GM11168 (cell line): ENCODE results near the gene FAM222A.

Experiments used
- in situ Hi-C: fragments of 300-500 bp; cut with MboI; formaldehyde crosslinking; loops from one replicate; pipeline ENCODE4 v1.12.0; 2022; ENCODE audit warnings: low sequenced_read_pairs; ENCODE audit not compliant: unreplicated experiment

FAM222A gene

DNA sequence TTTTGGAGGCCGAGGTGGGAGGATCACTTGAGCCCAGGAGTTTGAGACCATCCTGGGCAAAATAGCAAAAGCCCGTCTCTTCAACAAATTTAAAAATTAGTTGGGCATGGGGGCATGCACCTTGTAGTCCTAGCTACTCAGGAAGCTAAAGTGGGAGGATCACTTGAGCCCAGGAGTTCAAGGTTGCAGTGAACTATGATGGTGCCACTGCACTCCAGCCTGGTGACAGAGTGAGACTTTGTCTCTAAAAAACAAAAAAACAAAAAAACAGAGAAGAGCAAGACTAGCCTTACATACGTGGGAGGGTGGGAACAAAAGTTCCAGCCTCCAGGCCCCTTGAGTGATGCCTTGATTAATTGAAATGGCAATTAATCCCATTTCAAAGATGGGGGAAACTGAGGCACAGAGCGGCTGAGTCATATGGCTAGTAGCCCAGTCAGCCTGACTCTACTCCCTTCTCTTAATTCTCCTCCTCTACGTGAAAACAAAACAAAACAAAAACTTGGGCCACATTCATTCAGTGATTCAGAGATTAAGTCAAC, 3.3 kb upstream of the FAM222A start:
- in situ Hi-C loops: no loop called here

DNA sequence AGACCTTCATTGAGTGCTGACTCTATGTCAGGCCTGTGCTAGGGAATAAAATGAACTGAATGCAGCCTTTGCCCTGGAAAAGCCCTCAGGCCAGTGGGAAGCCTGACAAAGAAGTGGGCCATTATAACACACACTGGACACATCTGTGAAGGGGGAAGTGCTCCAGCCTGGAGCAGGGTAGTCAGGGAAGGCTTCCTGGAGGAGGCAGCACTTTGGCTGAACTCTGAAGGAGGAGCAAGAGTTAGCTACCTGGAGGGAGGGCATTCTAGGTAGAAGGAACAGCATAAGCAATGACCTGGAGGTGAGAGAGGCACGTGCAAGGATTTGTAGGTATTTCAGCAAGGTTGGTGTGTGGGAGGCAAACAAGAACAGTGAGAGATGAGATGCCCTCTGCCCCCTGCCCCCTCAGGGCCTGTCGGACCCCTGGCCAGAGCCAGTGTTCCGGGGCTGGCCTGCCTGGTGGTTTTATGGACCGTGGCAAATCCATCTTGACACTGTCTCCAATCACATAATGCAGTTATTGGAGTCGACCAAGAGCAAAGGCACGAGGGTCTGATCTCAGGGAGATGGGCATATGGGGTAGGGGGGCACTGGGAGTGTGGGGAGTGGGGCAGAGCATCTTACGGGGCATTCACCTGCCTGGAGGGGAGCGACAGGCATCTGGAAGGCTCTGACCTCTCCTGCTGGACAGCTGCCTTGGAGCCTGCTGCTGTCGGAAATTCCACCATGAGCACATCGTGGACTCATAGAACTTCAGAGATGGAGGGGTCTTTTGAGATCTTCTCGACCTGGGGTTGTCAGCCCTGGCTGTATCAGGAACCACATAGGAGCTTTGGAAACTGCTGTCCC, 2.7 kb upstream of the FAM222A start:
- in situ Hi-C loops: no loop called here

DNA sequence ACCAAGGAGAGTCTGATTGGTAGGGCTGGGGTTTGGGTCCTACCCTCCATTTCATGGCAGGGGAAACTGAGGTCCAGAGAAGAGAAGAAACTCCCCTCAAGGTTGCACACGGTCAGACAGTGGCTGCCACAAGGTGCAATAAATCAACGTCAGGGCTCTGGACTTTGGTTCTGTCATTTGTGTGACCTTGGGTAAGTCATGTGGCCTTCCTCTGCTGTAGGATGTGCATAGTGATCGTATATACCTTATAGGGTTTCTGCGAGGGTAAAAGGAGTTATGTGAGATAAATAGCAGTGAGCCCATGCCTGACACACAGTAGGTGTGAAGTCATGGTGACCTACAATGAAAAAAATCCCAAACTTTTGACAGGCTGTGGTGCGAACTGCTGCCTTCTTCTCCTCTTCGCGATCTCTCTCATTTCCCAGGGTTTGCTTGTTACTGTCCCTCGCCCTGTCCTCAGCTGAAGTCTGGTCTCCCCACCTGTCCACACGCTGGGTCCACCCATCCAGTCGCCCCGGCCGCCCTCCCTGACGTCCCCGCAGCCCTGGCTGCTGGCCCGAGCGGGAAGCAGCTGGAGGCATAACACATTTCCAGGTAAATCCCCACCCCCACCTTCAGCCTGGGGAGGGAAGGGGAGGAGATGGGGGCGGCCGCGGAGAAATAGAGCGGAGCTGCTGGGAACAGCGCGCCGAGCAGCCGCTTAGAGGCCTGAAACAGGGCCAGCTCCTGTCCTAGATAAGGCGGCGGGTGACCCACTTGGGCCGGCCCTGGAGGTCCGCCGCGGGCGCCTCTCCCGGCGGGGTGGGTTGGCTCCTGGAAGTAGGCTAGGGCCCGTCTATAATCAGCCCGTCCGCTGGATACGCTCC, 1.8 kb upstream of the FAM222A start:
- in situ Hi-C loops: no loop called here

DNA sequence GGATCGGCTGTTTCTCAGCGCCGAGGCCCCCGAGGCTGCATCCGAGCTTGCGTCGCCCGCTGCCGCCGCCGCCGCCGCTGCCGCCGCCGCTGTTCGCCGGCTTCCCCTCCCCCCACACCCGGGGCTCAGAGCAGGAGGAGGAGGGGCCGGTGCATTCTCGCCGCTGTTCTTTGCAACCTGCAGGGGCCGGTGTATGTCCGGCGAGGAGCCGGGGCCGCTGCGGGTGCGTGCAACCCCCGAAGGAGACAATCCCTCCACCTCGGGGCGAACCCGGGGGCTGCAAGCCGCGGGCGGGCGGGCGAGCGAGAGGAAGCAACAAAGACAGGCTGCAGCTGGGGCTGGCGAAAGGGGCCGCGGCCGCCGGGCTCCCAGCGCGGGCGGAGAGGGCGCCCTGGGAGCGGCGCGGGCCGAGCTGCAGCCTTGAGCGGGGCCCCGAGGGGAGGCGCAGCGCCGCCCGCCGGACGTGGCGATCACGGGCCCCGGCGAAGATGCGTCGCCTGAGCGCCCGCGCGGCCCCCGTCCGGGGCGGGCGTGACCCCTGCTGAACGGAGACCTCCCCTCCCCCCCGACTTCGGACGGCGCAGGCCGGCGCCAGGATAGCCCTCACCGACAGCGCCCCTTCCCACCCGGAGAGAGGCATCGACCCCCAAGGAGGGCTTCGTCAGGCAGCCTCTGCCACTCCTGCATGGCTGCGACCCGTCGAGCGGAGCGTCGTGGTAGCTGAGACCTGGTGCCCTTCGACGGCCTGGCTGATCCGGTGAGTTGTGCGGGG, 702 bp downstream of the FAM222A start:
- in situ Hi-C loops: no loop called here

DNA sequence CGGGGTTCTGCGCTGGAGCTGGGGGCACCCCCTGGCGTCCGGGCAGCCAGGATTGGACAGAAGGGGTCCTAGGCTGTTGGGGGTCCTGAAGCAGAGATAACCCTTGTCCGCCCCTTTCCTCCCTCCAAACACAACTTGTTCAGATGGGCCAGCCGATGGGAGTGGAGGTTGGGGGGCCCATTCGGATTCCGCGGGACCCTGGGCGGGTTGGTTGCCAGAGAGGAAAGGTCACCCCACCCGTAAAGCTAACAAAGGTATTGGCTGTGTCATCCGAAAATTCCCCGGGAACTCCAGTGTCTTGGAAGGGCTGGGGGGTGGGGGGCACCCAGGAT, 1.3 kb downstream of the FAM222A start:
- in situ Hi-C loops: no loop called here

DNA sequence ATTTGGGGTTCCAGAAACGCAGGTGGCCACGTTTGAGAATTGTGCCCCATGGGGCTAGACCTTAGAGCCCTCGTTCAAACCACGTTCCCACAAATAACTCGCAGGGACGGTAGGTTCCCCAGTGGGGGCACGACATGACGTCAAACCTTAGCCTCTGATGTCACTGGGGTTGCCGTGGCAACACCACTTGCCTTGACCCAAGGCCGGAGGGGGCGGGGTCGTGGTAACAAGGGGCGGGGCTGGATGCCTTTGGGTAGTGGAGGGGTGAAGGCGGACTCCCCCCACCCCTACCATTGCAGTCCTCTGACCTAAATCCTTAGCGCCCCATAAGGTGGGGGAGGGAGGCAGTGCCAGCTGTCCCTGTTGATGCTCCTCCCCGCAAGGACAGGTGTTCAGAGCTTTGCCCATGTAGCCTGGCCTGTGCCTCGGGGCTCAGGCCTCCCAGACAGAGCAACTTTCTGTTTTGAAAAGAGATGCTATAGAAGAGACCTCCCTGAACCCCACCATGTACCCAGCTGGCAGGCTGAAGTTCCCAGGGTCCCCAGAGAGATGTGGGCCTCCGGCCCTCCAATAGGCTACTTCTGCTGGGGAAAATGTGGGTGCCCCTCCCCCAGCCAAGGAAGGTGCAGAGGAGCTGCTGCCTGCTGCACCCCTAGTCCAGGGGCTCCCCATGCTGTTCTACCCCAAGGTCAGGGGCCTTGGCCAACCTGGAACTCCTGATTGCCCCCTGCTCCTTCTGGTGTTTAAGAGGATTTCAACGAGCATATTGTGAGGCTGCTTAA, 1.9 kb downstream of the FAM222A start:
- in situ Hi-C loops: no loop called here

DNA sequence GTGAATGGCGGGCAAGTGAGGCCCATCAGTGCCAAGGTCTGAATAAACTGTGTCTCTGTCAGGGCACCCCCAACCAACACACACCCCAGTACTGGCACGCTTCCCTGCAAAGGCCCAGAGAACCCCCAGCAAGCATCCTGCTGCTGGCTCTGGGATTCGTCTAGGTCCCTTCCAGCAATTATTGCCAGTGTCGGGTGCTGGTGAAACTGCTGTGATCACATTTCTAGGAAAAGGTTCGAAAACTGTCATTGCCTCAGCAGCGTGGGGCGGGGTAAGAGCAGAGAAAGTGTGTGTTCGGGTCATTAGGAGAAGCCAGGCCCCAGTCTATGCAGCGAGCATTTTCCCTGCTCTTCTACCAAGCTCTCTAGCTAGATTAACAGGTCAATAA, 2.5 kb downstream of the FAM222A start:
- in situ Hi-C loops: no loop called here

DNA sequence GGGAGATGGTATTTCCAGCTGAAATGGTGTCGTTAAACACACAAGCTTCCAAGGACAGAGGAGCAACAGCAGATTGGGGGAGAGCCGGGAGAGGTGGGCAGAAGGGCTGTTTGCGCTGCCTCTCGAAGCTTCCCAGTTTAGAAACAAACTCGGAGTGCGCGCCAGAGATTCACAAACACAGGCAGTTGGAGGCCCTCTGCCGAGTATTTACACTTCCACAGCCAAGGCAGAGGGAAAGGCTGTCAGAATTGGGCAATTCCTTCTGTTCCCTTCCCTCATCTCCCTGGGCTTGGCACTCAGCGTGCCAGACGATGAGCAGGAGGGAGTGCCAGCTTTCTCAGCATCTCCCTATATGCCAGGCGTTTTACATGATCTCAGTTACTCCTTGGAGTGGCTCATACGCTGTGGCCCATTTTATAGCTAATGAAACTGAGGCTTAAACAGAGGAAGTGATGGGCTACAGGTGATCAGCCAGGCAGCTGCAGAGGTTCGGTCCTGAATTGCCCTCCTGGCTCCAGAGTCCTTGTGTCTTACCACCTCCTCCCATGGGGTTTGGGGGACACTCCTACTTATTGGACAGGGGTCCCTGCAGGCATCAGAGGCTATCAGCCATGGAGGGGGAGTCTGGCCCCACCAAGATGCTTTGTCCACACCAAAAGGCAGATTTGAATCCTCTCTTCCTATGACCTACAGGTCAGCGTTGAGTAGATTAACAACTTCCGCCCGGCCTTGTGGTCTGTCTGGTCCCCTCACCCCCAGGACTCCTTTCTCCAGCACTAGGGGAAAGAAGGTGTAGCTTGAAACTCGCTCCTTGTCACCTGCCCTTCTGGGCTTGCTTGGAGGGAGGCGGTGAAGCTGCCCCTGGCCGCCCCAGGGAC, 3.1 kb downstream of the FAM222A start:
- in situ Hi-C loops: no loop called here

DNA sequence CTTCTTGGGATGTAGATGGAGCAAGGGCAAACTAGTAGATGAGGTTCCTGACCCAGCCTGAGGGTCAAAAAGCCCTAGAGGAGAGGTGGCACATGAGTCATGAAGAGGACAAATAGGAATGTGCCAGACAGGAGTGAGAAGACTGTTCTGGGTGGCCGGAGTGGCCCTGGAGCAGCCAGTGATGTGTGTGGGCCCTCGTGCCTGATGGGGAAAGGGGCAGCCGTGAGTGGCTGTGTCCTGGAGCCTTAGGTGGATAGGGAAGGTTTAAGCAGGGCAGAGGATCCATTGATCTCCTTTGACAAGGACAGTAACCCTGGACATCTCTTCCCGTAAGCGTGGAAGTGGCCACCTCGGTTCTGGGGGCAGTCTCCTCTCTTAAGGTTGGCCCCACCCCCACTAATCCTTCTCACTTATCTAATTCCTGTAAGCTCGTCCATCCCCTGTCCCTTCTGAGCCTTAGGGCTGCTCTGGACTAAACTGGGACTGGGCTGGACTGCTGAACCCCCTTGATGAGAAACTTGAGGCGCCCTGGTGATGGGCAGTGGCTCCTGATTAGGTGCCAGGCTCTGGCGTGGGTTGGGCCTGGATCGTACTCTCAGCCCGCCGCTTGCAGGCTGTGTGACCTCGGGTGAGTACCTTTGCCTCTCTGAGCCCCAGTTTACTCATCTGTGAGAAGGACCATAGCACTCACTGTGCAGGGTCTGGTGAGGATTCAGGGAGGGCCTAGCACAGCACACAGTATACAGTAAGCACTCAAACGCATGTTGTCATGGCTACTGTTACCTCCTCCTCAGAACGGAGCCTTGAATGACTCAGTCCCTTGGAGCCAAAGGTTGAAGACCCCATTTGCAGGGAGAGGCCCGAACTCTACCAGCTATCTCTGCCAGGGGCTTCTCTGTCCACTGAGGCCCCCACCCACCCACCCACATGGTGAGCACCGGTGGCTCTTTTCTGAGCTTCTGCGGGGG, 4.0 kb downstream of the FAM222A start:
- in situ Hi-C loops: no loop called here

DNA sequence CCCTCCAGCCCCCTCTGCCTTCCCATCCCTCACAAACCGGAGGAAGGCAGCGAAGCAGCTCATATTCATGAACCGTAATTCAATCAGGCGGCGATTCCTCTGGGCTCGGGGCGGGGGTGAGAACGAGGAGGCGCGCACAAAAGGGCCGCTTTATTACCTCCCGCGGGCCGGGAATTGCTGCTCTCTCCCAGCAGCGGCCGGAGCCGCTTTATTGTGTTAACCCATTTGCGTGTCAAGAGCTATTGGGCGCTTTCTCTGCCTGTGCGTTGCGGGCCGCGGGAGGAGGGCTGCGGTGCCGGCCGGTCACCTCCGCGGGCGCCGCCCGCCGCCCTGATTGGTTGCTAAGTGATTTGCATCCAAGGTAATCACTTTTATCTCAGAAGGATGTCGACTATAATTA, 4.8 kb downstream of the FAM222A start:
- in situ Hi-C loops: no loop called here

DNA sequence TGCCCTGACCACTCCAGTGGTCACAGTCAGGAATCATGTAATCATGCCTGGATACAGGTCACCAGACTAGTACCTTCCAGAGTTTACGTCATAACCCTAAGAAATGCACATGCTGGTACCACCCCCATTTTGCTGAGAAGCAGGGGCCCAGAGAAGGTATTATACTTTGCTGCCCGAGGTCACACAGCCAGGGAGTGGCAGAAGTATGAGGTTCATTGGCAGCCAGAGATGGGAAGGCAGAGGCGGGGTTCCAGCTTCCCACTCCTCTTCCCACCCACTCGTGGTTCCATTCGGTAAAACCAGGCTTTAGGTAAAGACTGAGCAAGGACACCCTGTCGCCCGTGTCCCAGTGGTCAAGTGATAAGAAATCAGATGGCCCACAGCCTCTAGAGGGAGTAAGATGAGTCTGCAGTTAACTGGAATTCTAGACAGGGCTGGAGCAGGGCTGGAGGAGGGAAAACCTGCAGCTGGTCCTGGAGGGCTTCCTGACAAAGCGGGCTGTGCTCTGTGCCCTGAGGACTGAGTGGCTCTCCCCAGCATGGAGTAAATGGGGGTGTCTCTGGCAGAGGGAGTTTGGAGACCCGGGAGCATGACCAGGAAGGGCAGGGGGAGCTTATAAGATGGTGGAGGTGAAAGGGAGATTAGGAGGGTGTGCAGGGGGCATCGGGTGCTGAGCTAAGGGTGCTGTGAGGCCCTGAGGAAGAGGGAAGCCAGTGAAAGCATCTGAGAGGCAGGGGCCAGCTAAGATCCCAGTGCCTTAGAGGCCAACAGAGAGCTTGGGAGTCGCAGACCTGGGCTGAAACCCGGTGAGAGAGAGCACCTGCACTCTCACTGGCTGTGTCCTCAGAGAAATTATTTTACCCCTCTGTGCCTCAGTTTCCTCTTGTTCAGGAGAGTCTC, 5.7 kb downstream of the FAM222A start:
- in situ Hi-C loops: no loop called here

DNA sequence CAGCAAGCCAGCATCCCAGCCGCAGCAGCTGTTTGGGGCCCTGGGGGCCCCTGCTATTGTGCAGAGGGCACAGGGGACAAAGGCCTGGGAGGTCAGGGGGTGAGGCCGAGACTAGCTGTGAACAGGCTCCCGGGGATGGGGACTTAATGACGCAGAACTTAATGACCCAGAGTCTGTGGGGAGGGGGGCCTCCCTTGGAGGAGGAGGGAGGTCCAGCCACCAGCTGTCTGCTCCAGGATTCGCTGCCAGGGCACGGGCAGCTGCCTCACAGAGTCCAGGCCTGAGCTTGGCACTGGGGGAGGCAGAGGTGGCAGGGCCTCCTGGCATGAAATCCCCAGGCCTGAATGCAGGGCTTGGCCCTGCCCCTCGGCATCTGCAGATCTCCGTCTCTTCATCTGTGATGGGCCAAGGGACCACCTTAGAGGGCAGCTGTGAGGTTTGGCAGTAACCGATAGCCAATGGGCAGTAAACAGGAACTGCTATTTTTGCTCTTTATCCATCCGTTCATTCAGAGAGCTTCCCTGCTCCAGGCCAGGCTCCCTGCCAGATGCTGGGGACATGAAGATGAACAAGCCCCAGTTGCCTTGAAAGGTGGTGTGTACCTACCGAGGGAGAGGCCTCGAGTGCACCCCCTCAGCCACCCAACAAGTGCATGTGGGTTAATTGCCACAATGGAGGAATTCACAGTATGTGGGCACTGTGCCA, 6.7 kb downstream of the FAM222A start:
- in situ Hi-C loops: no loop called here

DNA sequence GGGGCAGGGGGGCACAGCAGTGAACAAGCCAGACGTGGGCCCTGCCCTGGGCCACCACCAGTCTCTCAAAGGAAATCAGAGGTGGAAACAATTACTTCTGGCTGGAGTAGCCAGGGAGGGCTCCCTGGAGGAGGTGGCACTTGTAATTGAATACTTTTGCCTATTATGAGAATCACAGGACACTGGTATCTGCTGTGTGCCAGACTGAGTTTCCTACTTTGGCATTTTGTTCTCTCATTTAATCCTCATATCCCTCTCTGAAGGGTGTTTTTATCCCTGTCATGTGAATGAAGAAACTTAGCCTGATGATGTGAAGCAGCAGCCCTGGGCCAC, 7.2 kb downstream of the FAM222A start:
- in situ Hi-C loops: no loop called here

DNA sequence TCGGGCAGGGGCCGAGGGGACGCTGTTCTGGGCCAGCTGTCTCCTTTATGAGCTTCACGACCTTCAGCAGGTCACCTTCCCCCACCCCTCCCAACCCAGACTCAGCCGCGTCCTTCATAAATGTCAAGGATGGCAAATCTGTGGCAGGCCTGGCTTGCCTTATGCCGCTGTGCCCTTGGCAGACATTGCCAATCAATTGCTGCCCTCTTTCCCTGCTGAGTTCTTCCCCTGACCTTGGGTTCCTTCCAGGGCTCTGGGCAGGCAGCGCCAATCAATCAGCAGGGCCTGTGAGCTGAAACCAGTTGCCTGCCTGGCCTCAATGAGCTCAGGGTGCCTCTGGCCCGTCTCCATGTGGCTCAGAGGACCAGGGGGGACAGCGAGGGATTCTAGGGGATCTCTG, 7.7 kb downstream of the FAM222A start:
- in situ Hi-C loops: no loop called here

DNA sequence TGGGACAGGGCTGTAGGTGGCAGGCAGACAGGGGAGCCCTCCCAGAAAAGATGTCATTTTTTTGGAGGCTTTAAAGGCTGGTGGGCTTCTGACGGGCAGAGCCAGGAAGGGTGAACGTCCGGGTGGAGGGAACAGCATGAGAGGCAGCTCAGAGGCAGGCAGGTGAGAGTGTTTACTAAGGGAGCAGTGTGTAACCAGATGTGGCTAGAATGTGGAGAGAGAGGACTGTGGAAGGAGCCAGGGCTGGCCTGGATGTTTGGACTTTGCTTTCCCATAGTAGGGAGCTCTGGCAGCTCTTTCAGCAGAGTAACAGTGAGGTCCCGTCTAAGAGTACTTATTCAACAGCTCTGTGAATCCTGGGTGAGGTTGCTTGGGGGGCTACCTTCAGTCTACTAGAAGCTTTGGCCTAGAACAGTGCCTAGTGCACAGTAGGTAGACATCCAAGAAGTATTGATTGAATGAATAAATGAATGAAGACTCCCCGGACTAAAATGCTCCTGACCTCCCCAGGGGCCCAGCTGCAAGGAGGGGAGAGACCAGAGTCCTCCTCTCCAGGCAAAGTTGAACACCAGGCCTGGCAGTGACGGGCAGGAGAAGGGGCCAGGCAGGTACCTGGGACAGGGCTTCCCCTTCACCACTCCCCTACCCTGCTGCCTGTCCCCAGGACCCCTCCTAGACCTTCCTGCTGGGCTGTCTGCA, 8.5 kb downstream of the FAM222A start:
- in situ Hi-C loops: no loop called here

DNA sequence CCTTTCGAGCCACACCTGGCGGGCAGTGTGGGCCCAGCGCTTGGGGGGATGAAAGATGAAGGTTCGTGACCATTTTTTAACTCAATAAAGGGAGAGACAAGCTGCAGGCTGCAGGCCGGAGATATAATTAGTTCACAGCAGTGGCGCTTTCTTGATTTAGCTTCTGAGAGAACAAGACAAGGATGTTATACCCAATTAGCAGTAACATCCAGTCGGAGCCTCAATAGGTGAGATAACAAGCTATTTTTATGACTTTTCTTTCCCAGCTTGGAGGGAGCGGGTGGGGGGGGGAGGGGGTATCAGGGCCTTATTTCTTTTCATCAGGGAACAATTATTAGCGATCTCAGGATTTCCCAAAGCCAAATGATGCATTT, 9.1 kb downstream of the FAM222A start:
- in situ Hi-C loops: no loop called here
